Loucy (cell line): ENCODE data around the gene CNTNAP2.

Experiments
- EZH2phosphoT487 ChIP-seq: fragments of 200-600 bp; IDR thresholded peaks from 2 replicates; pipeline ENCODE4 v1.6.1; 2018; ENCODE audit warnings: antibody characterized with exemption, mild to moderate bottlenecking, moderate library complexity, borderline replicate concordance
- TF ChIP-seq, protein P1 (sequence below): fragments of 200-600 bp; sonication (generic); conservative IDR thresholded peaks from 2 replicates; pipeline ENCODE4 v1.5.1; 2014; ENCODE audit warnings: mild to moderate bottlenecking, antibody characterized with exemption, low read length

DNA sequence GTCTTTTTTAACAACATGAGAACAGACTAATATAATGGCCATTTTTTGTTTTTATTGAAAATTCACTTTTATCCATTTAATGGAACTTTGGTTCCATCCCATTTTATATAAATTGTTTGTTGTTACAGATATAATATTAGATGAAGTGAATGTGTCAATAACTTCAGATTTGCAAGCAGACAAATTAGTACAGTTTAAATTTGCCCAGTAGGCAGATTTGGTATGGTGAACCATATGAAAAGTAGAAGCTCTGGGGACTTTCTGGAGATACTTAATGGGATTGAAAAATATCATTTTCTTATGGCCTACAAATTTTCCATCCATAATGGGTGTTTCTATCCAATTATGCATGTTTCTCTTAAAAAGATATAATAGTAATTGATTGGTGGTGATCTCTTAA, 1277.7 kb downstream of the CNTNAP2 start:
- TF ChIP-seq, protein P1, sequence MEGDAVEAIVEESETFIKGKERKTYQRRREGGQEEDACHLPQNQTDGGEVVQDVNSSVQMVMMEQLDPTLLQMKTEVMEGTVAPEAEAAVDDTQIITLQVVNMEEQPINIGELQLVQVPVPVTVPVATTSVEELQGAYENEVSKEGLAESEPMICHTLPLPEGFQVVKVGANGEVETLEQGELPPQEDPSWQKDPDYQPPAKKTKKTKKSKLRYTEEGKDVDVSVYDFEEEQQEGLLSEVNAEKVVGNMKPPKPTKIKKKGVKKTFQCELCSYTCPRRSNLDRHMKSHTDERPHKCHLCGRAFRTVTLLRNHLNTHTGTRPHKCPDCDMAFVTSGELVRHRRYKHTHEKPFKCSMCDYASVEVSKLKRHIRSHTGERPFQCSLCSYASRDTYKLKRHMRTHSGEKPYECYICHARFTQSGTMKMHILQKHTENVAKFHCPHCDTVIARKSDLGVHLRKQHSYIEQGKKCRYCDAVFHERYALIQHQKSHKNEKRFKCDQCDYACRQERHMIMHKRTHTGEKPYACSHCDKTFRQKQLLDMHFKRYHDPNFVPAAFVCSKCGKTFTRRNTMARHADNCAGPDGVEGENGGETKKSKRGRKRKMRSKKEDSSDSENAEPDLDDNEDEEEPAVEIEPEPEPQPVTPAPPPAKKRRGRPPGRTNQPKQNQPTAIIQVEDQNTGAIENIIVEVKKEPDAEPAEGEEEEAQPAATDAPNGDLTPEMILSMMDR = no peak
- no peak for TF ChIP-seq EZH2phosphoT487
